Measurements from ENCODE around the gene DGKI. TPM values are rescaled to one million over a fixed set of nuclear protein-coding genes. Genes with fewer than 3 reads are reported as not detected.
A peak's percentile ranks its signal among the peaks of the same experiment; 100 is the strongest.

The DGKI gene
- total and polyA plus RNA-seq, 2 experiments from 2014 or later, result 0.16 to 1.0 TPM

GRCh38 chr7:137882806-137883205 lies 36.0 kb upstream of the DGKI start:
- ATAC-seq (no peak), DNase-seq (ENCODE audit: low spot score) (no peak)
- Histone ChIP-seq H3K4me2 (no peak overlapping the region), H3K4me1 (ENCODE audit: insufficient read depth) (peaks cover 52% of the 10 kb centered on the region), H3F3A (replicated peaks; ENCODE audit: low read depth) (peaks cover 17% of the 10 kb centered on the region), H3K27ac (ENCODE audit: low read depth) (peak overlapping the region; percentile 59; the same call in 1 of the 2 replicates), H2AFZ (no peak overlapping the region), H3K9me2 (ENCODE audit: insufficient read depth) (no peaks in the 10 kb centered on the region), H3K36me3 (ENCODE audit: insufficient read depth) (peaks cover 23% of the 10 kb centered on the region), H3K79me2 (replicated peaks; ENCODE audit: insufficient read depth) (no peaks in the 10 kb centered on the region), H4K20me1 (replicated peaks; ENCODE audit: insufficient read depth) (0 out of 2 replicates have a peak, but pooled peaks cover 5% of the 10 kb centered on the region), H3K27me3 (ENCODE audit: insufficient read depth) (no peaks in the 10 kb centered on the region), H3K4me3 (no peak overlapping the region)
- Mint-ChIP-seq H3K9me3 (peaks cover 7% of the 10 kb centered on the region; the same call in 2 of the 3 replicates), H3K36me3 (ENCODE audit: low read depth) (peaks cover 71% of the 10 kb centered on the region), H3K27me3 (ENCODE audit: insufficient read depth, low read depth, poor library complexity) (peaks cover 17% of the 10 kb centered on the region), H3K4me1 (peaks cover 46% of the 10 kb centered on the region), H3K4me3 (no peak overlapping the region), H3K27ac (no peak overlapping the region)
- TF ChIP-seq NANOG (IDR thresholded peaks at IDR 0.05; ENCODE audit: borderline replicate concordance) (no peak), POLR2AphosphoS5 (IDR thresholded peaks at IDR 0.05; ENCODE audit: low read depth) (no peak), REST (IDR thresholded peaks at IDR 0.05; ENCODE audit: unreplicated experiment) (no peak), ZNF331 (CRISPR knock-in tag; IDR thresholded peaks at IDR 0.05; ENCODE audit: low read depth) (no peak), CTCF (conservative IDR thresholded peaks at IDR 0.05; ENCODE audit: low read depth in 2 of 2) (no peak), JUNB (IDR thresholded peaks at IDR 0.05; ENCODE audit: unreplicated experiment) (no peak), ZNF462 (CRISPR knock-in tag; IDR thresholded peaks at IDR 0.05) (no peak), CREB1 (CRISPR knock-in tag; IDR thresholded peaks at IDR 0.05; ENCODE audit: low read depth) (no peak), STAT1 (IDR thresholded peaks at IDR 0.05; ENCODE audit: unreplicated experiment) (no peak), EZH2phosphoT487 (IDR thresholded peaks at IDR 0.05; ENCODE audit: unreplicated experiment) (no peak), ETS1 (IDR thresholded peaks at IDR 0.05) (no peak), ZNF114 (CRISPR knock-in tag; IDR thresholded peaks at IDR 0.05) (no peak), EZH2 (IDR thresholded peaks at IDR 0.05; ENCODE audit: low read depth, unreplicated experiment) (no peak)

Data from GM23338 (cell line).